Naive thymus-derived CD8-positive, alpha-beta T cell (primary cell): ENCODE data around the gene RASSF4. TPM values are rescaled to one million over a fixed set of nuclear protein-coding genes. Genes with fewer than 3 reads are reported as not detected.

Experiments used
- ATAC-seq, 2 donors: fragments of 150-1000 bp; cut with Tn5 transposase in 1 of 2; sonication (Bioruptor Pico), chemical (Tn5 transposase) in 1 of 2; 1 replicate in 1 of 2; 2 replicates in 1 of 2; pipeline ENCODE4 v1.10.0; 2021; ENCODE audit warnings: mild to moderate bottlenecking in 2 of 2, moderate library complexity in 2 of 2
- POLR2A ChIA-PET: fragments of 350-600 bp; sonication (Branson Sonifier 250); formaldehyde crosslinking; loops from one replicate; lab custom pipeline; 2021; ENCODE audit warnings: antibody characterized with exemption; lab: Charles Lee
- DNase-seq, 10 donors: peaks; one replicate each; pipeline versions ENCODE4 v3.0.0 to v3.0.0-alpha.2; 2020 to 2022
- H3K27ac Mint-ChIP-seq, 10 donors: one replicate each; pipeline ENCODE4 v1.8.0; 2020 to 2022; ENCODE audit warnings: mild to moderate bottlenecking in 10 of 10, mixed read lengths in 10 of 10, moderate library complexity in 4 of 10, inconsistent platforms in 1 of 10
- H3K27me3 Mint-ChIP-seq, 5 donors: one replicate each; pipeline ENCODE4 v1.8.0; 2021 to 2022; ENCODE audit warnings: mixed read lengths in 5 of 5
- H3K36me3 Mint-ChIP-seq, 3 donors: one replicate each; pipeline ENCODE4 v1.8.0; 2020 to 2022; ENCODE audit warnings: mixed read lengths in 3 of 3, mild to moderate bottlenecking in 2 of 3, inconsistent platforms in 1 of 3
- H3K4me1 Mint-ChIP-seq, 4 donors: one replicate each; pipeline ENCODE4 v1.8.0; 2021 to 2022; ENCODE audit warnings: mixed read lengths in 4 of 4
- H3K4me3 Mint-ChIP-seq, 10 donors: one replicate each; pipeline ENCODE4 v1.8.0; 2020 to 2022; ENCODE audit warnings: mild to moderate bottlenecking in 10 of 10, mixed read lengths in 10 of 10, moderate library complexity in 6 of 10, inconsistent platforms in 1 of 10
- H3K9me3 Mint-ChIP-seq, 9 donors: one replicate each; pipeline ENCODE4 v1.8.0; 2020 to 2022; ENCODE audit warnings: mixed read lengths in 9 of 9, mild to moderate bottlenecking in 3 of 9, inconsistent platforms in 1 of 9, moderate library complexity in 1 of 9
- polyA plus RNA-seq, 3 donors: library from polyadenylated mRNA; unstranded; fragments of 300-500 nt; fragmentation: Illumina TruSeq; gene quantifications; one replicate each; pipeline ENCODE4 v1.2.3, GENCODE V29; 2021
- total RNA-seq, 8 experiments: library from RNA in 2 of 8; stranded (reverse) in 2 of 8; gene quantifications; one replicate each; pipeline ENCODE4 v1.2.3 and lab custom pipeline; 2021 to 2026

RASSF4 gene
- total and polyA plus RNA-seq, 5 experiments from 2014 or later: 0.40 to 1.8 (median 1.0) TPM

DNA sequence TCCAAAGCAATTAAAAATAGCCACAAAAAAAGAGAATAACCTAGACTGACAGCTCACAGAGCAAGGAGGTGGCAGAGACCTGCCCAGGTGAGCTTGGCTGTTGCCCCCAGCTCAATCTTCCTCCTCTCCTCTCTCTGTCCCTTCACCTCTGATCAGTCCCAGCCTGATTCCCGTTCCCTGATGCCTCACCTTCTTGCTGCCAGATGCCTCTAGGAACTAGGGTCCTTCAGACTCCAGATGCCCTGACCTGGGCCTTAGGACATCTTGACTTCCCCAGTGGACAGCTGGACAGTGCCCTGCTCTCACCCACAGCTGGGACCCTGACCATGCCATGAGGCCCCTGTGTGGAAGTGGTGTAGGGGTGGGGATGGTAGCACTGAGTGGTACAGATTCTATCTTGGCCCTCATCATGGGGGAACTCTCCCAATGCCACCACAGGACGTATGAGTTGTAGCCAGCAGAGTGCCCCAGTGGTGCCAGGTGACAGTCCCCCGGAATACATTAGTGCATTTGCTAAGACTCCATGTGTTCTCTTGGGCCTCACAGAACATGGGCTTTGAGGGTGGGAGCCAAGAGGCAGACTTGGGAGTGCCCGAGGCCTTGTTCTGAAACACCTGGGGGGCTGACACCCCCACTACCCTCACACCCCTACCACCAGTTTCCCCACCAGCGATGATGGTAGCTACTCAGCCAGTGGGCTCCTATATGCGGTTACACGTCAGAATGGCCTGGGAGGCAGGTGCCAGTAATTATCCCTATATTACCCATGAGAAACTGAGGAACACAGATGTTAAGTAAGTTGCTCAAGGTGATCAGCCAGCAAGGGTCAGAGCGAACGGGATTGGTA is 17.0 kb downstream of the RASSF4 start:
- no peak for ATAC-seq
- Mint-ChIP-seq H3K27ac (peak overlapping the region in 1 of 10 donors; percentile 31), H3K4me1 (peaks cover 0 to 36% (median 9%) of the 10 kb centered on the region in 4 donors), H3K9me3 (no peaks in the 10 kb centered on the region), H3K36me3 (no peaks in the 10 kb centered on the region), H3K4me3 (peak overlapping the region in 3 of 10 donors; percentile 34 to 48 (median 34)), H3K27me3 (no peaks in the 10 kb centered on the region)
- POLR2A ChIA-PET: interaction anchor here (1.3 kb wide), 1 partner anchor 24 kb away, joined by 4 read pairs; the partner anchor contains the start of gene ZNF22
- no peak for DNase-seq

DNA sequence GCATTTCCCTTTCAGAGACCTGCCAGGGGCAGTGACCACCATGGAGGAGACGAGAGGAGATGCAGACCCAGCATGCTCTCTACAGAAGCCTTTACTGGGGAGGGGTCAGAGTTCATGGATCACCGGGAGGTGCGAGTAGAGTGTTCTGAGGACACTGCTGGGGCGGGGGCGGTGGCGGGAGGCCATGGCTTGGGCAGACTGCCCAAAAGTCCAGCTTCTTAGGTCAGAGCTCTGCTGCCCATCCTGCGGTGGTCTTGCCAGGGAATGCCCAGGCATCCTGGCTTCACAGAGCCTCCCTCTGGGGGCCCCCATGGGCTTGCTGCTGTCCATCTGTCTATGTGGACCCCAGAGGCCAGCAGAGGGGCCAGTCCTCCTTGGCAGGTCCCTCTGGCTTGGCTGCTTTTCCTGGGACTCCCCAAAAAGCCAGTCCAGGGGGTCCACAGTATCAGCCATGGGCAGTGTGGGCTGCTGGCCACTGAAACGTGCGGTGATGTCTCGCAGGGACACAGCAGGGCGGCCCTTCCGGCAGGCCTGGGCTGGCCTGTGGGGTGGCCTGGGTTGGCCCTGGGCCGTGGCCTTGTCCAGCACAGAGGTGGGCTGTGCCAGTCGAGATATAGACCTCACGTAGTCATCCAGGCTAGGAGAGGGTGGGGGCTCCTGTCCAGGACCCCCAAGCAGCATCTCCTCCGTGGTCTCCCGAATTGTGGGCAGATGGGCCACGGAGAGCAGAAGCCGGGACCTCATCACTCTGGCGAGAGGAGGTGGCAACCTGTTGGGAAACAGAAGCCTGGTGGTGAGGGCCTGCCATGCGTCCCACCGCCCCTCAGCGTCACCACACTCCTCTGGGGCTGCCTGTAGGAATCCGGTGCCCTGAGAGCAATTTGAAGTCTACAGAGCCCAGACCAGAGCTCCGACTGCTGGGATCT is 17.9 kb downstream of the RASSF4 start:
- H3K4me3 Mint-ChIP-seq: no peak overlapping the region
- POLR2A ChIA-PET: no interaction called here
- DNase-seq: no peak

DNA sequence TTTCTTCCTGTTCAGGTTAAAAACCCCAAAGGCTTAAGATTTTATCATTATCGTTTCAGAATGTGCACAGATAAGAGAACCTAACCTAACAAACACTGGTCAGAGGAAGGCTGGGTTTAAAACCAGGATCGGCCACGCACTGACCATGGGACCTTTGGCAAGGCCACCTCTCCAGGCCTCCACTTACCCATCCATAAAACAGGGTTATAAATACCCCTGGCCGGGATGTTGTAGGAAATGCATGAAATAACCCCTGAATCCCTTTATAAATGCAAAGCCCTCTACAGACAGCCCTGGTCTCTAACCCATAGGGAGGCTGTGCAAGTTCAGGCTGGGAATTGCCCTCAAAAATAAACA is 18.6 kb downstream of the RASSF4 start:
- H3K4me1 Mint-ChIP-seq: peaks cover 0 to 27% (median 9%) of the 10 kb centered on the region in 4 donors

More for the DNA sequence above, 17.9 kb downstream of the RASSF4 start:
- Mint-ChIP-seq H3K27ac (no peak overlapping the region), H3K36me3 (no peaks in the 10 kb centered on the region), H3K9me3 (no peaks in the 10 kb centered on the region), H3K4me1 (peaks cover 0 to 32% (median 9%) of the 10 kb centered on the region in 4 donors), H3K27me3 (no peaks in the 10 kb centered on the region)
- ATAC-seq: no peak

DNA sequence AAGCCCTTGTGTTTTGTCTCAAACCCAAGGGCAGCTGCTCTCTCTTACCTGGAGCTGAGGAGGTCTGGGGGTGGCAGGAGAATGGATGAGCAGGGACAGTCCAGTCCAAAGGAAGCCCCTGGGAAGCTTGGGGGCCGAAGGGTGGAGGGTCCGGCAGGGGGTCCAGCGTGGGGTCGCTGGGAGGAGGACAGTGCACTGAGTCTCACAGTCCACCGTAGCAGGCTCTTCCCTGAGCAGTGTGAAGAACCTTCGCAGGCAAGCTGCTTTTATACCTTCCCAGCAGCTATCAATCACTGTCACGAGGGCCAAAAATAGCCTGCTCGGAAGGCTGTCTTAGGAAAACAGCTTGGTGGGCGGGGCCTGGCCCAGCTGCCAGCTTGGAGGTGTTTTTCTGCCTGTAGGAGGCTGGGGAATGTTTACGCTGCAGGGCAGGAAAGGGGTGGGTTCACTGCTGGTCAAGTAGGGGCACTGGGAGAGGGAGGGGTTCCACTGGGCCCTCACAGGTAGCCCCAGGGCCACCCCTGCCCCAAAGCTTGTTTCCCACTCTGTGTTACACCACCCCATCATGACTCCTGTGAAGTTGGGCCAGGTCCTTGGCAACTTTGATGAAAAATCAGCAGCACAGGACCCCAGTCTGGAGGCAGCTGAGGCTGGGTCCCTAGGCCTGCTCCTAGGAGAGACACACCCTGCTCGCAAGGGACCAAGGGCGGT is 19.1 kb downstream of the RASSF4 start, which contains the start of gene DEPP1:
DEPP1 (minus strand) TSS at position 240 of the 711 bp plus-strand sequence. CDS start 779 bp downstream, outside the sequence.
- DNase-seq: no peak

More for the DNA sequence above, 18.6 kb downstream of the RASSF4 start:
- DNase-seq (no peak), ATAC-seq (no peak)
- Mint-ChIP-seq H3K9me3 (no peaks in the 10 kb centered on the region), H3K36me3 (no peaks in the 10 kb centered on the region), H3K27me3 (no peaks in the 10 kb centered on the region), H3K4me3 (no peak overlapping the region), H3K27ac (peak overlapping the region in 2 of 10 donors; percentile 32 to 39)
- POLR2A ChIA-PET: no interaction called here

DNA sequence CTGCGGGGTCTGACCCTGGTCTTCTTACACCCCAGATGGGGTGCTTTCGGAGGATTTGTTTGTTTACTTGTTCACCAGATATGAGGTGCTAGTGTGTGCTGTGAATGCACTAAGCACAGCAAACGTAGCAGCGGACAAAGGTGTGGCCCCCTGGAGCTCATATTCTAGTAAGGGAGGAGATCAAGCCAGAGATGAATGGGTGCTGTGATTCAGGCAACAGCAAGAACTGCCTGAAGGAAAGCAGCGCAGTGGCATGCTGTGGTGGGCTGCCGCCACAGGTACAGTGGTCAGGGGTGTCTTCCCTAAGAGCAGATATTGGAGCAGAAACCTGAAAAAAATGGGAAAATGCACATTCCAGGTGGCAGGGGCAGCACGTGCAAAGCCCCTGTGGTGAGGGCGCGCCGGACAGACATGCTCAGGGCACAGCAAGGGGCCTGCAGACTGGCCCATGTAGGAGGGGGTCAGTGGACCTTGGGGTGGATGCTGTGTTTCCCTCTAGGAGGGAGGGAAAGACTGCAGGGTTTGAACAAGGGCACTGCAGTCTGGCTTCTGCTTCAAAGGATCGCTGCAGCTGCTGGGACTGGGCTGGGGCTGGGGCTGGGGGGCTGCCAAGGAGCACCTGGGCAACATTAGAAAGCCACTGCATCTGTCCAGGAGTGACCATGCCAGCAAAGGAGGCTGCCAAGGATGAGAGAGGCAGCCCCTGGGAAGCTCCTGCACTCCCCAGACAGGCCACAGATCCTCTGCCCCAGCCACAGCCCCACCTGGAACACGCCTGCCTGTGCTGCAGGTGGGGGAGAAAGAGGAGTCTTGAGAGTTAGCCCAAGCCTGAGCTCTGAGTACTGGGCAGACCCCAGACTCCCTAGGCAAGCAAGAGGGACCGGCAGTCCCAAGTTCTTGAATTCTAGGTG is 19.9 kb downstream of the RASSF4 start:
- DNase-seq: no peak
- POLR2A ChIA-PET: no interaction called here
- Mint-ChIP-seq H3K4me3 (no peak overlapping the region), H3K36me3 (no peaks in the 10 kb centered on the region), H3K4me1 (peaks cover 0 to 13% (median 3%) of the 10 kb centered on the region in 4 donors), H3K27ac (peak overlapping the region in 1 of 10 donors; percentile 37), H3K9me3 (no peaks in the 10 kb centered on the region), H3K27me3 (no peaks in the 10 kb centered on the region)
- no peak for ATAC-seq

More for the DNA sequence above, 19.1 kb downstream of the RASSF4 start, which contains the start of gene DEPP1:
- Mint-ChIP-seq H3K4me1 (peaks cover 0 to 22% (median 6%) of the 10 kb centered on the region in 4 donors), H3K27me3 (no peaks in the 10 kb centered on the region), H3K27ac (peak within 1 kb of the TSS in 3 of 10 donors; percentile 27 to 39 (median 37)), H3K36me3 (no peaks in the 10 kb centered on the region), H3K4me3 (no peak within 1 kb of the TSS), H3K9me3 (no peaks in the 10 kb centered on the region)
- POLR2A ChIA-PET: no interaction called here
- no peak for ATAC-seq

DNA sequence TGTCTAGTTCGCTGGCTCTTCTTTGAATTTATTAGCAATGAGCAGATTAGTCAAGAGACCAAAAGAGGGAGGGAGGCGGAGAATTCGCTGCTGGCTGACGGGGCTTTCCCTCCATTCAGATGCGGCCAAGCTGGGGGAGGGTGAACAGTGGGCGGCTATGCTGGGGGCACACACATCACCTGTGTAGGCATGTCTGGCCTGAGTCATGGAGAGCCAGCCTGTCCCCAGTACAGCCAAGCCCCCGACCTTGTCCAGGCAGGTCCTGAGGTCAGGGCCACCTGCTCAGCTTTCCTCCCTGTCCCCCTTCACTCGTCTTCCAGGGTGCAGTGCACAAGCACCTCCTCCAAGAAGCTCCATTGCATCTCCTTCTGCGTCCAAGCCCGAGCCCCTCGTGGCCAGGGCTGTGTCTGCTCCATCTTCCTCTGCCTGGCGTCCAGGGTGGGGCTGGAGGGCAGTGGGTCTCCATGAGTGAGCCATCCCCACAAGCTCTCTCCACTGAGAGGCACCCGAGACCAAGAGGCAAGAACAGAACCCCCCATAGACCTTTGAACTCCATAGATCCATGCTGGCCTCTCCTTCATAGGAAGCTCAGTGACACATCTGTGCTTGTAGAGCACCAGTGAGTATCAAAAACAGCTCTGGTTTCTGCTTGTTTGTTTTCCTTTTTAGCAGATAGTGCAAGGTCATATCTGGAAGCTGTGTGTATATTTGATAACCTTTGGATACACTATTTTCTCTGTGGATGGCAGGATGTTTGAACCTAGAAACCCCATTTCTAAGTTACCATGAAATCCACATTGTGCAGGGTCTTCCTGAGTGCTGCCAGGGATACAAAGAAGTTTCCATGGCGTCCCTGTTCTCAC is 20.9 kb downstream of the RASSF4 start:
- no peak for ATAC-seq
- peaks cover 0 to 10% (median 2%) of the 10 kb centered on the region in 4 donors for H3K4me1 Mint-ChIP-seq
- no peaks in the 10 kb centered on the region for H3K27me3 Mint-ChIP-seq
- no peaks in the 10 kb centered on the region for H3K36me3 Mint-ChIP-seq
- no peak overlapping the region for H3K4me3 Mint-ChIP-seq
- H3K27ac Mint-ChIP-seq: peak overlapping the region in 2 of 10 donors; percentile 11 to 21
- H3K9me3 Mint-ChIP-seq: no peaks in the 10 kb centered on the region
- DNase-seq: no peak
- POLR2A ChIA-PET: interaction anchor here (1.3 kb wide), 1 partner anchor 8 kb away, joined by 4 read pairs; no protein-coding TSS in a partner anchor

DNA sequence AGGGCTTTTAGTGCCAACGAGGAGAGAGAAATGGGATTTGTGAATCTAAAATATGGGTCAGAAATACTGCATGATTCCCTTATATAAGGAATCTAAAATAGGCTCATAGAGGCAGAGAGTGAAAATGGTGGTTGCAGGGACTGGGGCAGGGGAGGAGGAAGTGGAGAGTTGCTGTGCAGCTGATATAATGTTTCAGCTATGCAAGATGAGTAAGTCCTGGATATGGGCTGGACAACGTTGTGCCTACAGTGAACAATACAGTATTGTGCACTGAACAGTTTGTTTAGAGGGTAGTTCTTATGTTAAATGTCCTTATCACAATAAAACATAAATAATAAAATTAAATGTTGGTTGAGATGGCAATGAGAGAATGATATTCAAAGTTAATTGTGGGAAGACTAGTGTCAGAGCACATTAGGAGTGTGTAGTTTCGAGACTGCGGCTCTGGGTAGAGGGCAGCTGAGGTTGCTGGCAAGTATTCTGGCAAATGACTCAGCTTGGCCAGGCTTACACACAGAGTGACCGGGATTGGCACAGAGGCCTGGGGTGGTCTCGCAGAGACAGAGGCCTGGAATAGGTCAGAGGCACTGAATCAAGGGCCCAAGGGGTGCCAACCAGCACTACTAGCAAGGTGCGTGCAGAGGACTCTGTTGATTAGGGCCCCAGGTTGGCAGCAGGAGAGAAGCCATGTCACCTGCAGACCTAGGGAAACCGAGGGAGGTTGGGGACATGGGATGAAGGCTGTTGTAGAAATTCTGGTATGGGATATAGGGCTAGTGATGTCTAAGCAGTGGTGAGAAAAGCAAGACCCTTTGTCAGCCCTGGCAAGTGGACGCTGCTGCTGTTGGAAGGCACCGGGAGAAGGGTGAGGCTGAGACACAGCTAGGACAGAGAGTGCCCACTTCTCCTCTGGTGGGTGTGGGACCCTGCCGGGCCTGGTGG is 21.8 kb downstream of the RASSF4 start:
- Mint-ChIP-seq H3K27ac (peak overlapping the region in 1 of 10 donors; percentile 51), H3K9me3 (no peaks in the 10 kb centered on the region), H3K4me1 (peaks cover 0 to 6% (median 1%) of the 10 kb centered on the region in 4 donors), H3K27me3 (no peaks in the 10 kb centered on the region), H3K36me3 (no peaks in the 10 kb centered on the region), H3K4me3 (no peak overlapping the region)
- no peak for DNase-seq
- ATAC-seq: no peak
- POLR2A ChIA-PET: interaction anchor here (1.3 kb wide), 1 partner anchor 8 kb away, joined by 4 read pairs; no protein-coding TSS in a partner anchor

DNA sequence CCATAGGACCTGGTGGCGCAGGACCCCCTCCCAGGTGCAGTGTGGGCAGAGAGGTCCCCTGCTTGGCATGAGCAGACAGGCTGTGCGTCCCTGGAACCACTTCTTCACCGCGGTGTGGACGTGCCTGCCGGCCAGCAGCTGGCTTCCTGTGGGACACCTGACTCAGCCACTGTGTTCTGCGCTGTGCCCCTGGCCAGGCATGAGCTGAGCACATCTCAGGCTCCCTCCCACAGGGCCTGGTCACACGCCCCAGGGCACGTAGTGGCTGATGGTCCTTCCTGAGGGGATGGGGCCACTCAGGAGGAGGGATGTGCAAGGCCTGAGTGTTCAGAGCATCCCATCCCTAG is 22.5 kb downstream of the RASSF4 start:
- ATAC-seq (no peak), DNase-seq (no peak)
- H3K36me3 Mint-ChIP-seq: no peaks in the 10 kb centered on the region
- peaks cover 0 to 4% (median 1%) of the 10 kb centered on the region in 4 donors for H3K4me1 Mint-ChIP-seq
- H3K27ac Mint-ChIP-seq: no peak overlapping the region
- POLR2A ChIA-PET: interaction anchor here (1.3 kb wide), 1 partner anchor 9 kb away, joined by 4 read pairs; no protein-coding TSS in a partner anchor
- no peaks in the 10 kb centered on the region for H3K9me3 Mint-ChIP-seq
- H3K27me3 Mint-ChIP-seq: no peaks in the 10 kb centered on the region
- no peak overlapping the region for H3K4me3 Mint-ChIP-seq

DNA sequence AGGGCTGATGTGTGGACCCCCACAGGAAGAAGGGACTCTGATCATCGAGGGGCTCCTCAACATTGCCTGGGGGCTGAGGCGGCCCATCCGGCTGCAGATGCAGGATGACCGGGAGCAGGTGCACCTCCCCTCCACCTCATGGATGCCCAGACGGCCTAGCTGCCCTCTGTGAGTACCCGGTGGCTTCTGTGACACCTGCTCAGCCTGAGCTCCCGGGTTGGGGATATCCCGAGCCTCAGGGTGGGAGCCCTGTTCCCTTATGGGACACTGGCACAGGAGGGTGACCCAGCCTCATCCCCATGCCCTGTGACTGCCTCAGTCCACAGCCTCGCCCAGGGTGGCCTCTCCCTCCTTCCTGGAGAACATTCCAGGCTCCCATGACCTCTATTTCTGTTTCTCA is 22.9 kb downstream of the RASSF4 start:
- ATAC-seq (no peak), DNase-seq (no peak)
- peaks cover 0 to 4% (median 1%) of the 10 kb centered on the region in 4 donors for H3K4me1 Mint-ChIP-seq
- no peaks in the 10 kb centered on the region for H3K27me3 Mint-ChIP-seq
- no peak overlapping the region for H3K27ac Mint-ChIP-seq
- H3K36me3 Mint-ChIP-seq: no peaks in the 10 kb centered on the region
- H3K9me3 Mint-ChIP-seq: no peaks in the 10 kb centered on the region
- POLR2A ChIA-PET: no interaction called here
- no peak overlapping the region for H3K4me3 Mint-ChIP-seq
